Upper lobe of left lung (tissue), 4 donors: Measurements from ENCODE around the gene S100A9.

Experiments used
- CTCF ChIP-seq, 6 experiments: fragments of 450-650 bp in 4 of 6; fragments of 200-600 bp in 2 of 6; sonication (generic) in 2 of 6; IDR thresholded peaks; one replicate each; pipeline ENCODE4 v1.5.1; 2016 to 2019; ENCODE audit warnings: antibody characterized with exemption in 6 of 6
- EP300 ChIP-seq, 4 donors: sonication (generic); formaldehyde crosslinking; IDR thresholded peaks; one replicate each; pipeline ENCODE4 v1.5.1; 2017; ENCODE audit warnings: antibody characterized with exemption in 4 of 4, control low read depth in 2 of 4
- POLR2A ChIP-seq, 4 donors: fragments of 450-650 bp; IDR thresholded peaks; one replicate each; pipeline ENCODE4 v1.5.1; 2016 to 2017; ENCODE audit warnings: antibody characterized with exemption in 4 of 4, mild to moderate bottlenecking in 2 of 4

- TF ChIP-seq POLR2A (IDR thresholded peaks at IDR 0.05) = no peak
- no peak for TF ChIP-seq CTCF (IDR thresholded peaks at IDR 0.05)
- no peak for TF ChIP-seq EP300 (IDR thresholded peaks at IDR 0.05)
Observed at GRCh38 chr1:153309441-153309840, 48.2 kb upstream of the S100A9 start.
